Upper lobe of left lung (tissue), 4 donors: Measurements from ENCODE around the gene LRRC73.

Experiments used
- POLR2A ChIP-seq, 4 donors: fragments of 450-650 bp; IDR thresholded peaks; one replicate each; pipeline ENCODE4 v1.5.1; 2016 to 2017; ENCODE audit warnings: antibody characterized with exemption in 4 of 4, mild to moderate bottlenecking in 2 of 4
- TF ChIP-seq, protein P1 (sequence below), 6 experiments: fragments of 450-650 bp in 4 of 6; fragments of 200-600 bp in 2 of 6; sonication (generic) in 2 of 6; IDR thresholded peaks; one replicate each; pipeline ENCODE4 v1.5.1; 2016 to 2019; ENCODE audit warnings: antibody characterized with exemption in 6 of 6

DNA sequence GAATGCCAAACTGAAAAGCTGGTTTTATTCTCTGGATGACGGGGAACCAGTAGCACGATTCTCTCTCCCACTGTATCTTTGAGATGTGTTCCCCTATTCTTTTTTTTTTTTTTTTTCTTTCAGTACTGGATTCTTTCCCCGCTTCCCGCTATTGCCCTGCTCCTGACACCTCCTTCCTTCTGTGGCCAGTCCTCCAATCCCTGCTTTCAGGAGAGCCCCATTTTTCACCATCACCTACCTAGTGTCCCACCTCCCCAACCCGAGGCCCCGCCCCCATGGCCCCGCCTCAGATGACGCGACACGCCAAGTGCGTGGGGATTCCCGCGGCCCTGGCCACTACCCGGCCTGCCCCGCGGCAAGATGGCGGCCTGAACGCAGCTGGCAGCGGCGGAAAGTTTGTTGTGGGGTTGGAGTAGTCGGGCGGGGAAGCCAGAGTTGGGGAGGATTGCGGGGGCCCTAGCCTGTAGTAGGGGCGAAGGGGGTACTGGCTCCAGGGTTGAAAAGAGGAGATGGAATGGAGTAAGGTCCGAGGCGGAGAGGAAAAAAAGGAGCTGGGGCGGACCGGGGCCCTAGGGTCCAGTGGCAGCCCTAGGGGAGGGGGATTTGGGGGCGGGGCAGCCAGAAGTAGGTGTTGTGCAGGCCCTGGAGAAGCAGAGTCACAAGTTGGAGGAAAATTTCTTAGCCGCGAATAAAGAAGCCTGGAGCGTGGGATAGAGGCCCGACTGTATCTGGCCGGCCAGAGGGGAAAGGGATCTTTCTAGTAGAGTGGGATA is 32.7 kb downstream of the LRRC73 start, which contains the start of gene TJAP1:
- TF ChIP-seq, protein P1, sequence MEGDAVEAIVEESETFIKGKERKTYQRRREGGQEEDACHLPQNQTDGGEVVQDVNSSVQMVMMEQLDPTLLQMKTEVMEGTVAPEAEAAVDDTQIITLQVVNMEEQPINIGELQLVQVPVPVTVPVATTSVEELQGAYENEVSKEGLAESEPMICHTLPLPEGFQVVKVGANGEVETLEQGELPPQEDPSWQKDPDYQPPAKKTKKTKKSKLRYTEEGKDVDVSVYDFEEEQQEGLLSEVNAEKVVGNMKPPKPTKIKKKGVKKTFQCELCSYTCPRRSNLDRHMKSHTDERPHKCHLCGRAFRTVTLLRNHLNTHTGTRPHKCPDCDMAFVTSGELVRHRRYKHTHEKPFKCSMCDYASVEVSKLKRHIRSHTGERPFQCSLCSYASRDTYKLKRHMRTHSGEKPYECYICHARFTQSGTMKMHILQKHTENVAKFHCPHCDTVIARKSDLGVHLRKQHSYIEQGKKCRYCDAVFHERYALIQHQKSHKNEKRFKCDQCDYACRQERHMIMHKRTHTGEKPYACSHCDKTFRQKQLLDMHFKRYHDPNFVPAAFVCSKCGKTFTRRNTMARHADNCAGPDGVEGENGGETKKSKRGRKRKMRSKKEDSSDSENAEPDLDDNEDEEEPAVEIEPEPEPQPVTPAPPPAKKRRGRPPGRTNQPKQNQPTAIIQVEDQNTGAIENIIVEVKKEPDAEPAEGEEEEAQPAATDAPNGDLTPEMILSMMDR (IDR thresholded peaks at IDR 0.05) = no peak
- peak in 3 of 4 donors; percentile 28 to 76 (median 69) for TF ChIP-seq POLR2A (IDR thresholded peaks at IDR 0.05)
